ENCODE measurements around the gene MYBPC3. TPM values are rescaled to one million over a fixed set of nuclear protein-coding genes. Genes with fewer than 3 reads are reported as not detected.

Gene MYBPC3
- total RNA-seq, 4 donors from 2014 or later: 0.12 to 0.13 TPM; not detected in 2

DNA sequence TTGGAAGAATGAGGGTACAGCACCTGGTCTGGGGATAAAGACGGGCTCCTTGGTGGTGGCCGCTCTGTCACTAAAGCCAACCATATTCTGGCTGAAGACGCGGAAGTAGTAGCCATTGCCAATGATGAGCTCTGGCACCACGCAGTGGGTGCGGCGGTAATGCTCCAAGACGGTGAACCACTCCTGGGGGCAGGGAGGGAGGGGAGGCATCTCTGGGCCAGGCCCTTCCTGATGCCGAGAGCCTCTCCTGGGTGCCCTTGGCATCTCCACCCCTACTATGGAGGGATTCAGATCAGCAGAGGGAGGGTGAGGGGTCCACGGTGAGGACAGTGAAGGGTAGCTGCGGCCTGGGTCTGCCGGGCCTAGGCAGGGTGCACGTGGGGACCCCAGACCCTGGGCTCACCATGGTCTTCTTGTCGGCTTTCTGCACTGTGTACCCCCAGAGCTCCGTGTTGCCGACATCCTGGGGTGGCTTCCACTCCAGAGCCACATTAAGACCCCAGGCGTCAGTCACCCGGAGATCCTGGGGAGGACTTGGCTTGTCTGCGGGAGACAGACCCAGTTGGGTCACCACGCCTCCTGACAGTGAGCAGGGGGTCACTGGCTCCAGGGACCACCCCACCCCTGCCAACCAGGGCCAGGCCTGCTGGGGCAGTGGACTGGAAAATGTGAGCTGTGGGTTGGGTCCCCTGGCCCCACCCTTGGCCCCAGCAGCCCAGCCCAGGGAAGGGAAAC, 19.5 kb downstream of the MYBPC3 start:
- H3K4me1 ChIP-seq: peaks cover 0 to 23% (median 12%) of the 10 kb centered on the region in 3 donors
- 100% methylated on average over 2 of the region's 20 CpGs; no CpG with 5 or more reads in 1 of the 2 donors for WGBS, 2 donors (ENCODE audit: low coverage in 1 of 2)
- TF ChIP-seq POLR2AphosphoS5 (IDR thresholded peaks at IDR 0.05) (no peak), EP300 (IDR thresholded peaks at IDR 0.05) (no peak), POLR2A (IDR thresholded peaks at IDR 0.05) (no peak)
- TF ChIP-seq, protein P1, sequence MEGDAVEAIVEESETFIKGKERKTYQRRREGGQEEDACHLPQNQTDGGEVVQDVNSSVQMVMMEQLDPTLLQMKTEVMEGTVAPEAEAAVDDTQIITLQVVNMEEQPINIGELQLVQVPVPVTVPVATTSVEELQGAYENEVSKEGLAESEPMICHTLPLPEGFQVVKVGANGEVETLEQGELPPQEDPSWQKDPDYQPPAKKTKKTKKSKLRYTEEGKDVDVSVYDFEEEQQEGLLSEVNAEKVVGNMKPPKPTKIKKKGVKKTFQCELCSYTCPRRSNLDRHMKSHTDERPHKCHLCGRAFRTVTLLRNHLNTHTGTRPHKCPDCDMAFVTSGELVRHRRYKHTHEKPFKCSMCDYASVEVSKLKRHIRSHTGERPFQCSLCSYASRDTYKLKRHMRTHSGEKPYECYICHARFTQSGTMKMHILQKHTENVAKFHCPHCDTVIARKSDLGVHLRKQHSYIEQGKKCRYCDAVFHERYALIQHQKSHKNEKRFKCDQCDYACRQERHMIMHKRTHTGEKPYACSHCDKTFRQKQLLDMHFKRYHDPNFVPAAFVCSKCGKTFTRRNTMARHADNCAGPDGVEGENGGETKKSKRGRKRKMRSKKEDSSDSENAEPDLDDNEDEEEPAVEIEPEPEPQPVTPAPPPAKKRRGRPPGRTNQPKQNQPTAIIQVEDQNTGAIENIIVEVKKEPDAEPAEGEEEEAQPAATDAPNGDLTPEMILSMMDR (IDR thresholded peaks at IDR 0.05): no peak
- no peak overlapping the region for H3K4me3 ChIP-seq
- H3K27me3 ChIP-seq: no peaks in the 10 kb centered on the region
- H3K27ac ChIP-seq: no peak overlapping the region
- peaks cover 0 to 8% of the 10 kb centered on the region in 2 donors for H3K36me3 ChIP-seq
- no peak for ATAC-seq
- no peaks in the 10 kb centered on the region for H3K9me3 ChIP-seq

DNA sequence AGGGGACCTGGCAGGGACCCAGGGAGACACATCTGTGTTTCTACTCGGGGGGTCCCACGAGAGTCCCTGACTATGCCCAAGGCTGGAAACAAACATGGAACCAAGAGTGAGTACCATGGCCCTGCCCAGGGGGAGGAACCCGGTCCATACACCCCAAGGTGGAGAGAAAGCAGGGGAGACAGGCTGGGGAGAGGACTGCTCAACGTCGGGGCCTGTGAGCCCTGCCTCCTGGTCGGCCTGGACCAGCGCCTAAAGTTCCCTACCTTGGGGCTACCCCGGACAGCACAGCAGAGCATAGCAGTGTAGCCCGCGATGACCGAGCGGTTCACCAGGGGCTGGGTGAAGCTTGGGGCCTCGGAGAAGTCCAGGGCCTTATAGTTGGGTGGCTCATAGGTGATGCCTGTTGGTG, 20.2 kb downstream of the MYBPC3 start:
- H3K27ac ChIP-seq: no peak overlapping the region

DNA sequence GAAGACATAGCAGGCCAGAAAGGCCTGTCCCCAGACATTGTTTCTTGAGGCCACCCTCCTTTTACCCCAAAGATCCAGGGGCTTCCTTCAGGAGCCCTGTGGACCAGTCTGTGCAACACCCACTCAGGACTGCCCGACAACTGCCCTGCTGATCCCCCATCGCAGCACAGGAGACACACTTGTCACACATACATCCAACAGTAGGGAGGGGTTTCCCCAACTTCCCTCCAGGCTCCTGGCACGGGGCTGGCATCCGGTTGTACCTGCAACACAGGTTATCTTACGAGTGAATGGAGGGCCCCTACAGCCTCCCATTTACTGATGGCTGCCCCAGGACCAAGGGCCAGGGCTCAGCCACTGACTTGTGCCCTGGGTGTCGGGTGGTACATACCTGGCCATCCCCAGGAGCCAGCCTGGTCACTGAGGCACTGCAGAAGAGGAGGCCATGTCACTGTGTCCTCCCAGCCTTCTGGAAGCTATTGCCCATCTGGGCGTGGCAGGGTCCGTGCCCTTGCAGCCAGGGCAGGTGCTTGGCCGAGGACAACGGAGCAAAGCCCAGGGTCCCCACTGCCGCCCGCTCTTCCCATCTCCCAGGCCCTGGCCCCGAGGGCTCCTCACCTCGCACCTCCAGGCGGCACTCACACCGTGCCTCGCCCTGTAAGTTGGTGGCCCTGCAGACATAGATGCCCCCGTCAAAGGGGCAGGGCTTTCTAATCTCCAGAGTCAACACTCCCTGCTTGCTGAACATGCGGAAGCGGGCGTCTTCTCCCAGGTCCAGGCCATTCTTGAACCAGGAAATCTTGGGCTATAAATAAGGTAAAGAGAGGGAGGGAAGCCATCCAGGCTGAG, 20.8 kb downstream of the MYBPC3 start:
- no peak for ATAC-seq
- H3K27ac ChIP-seq: no peak overlapping the region
- WGBS, 2 donors (ENCODE audit: low coverage in 1 of 2): 73% methylated on average over 3 of the region's 21 CpGs; no CpG with 5 or more reads in 1 of the 2 donors
- peaks cover 0 to 8% of the 10 kb centered on the region in 2 donors for H3K36me3 ChIP-seq
- H3K4me3 ChIP-seq: no peak overlapping the region
- TF ChIP-seq EP300 (IDR thresholded peaks at IDR 0.05) (no peak), POLR2AphosphoS5 (IDR thresholded peaks at IDR 0.05) (no peak), POLR2A (IDR thresholded peaks at IDR 0.05) (no peak)
- TF ChIP-seq, protein P1 (IDR thresholded peaks at IDR 0.05): no peak
- H3K27me3 ChIP-seq: no peaks in the 10 kb centered on the region
- peaks cover 0 to 23% (median 12%) of the 10 kb centered on the region in 3 donors for H3K4me1 ChIP-seq
- H3K9me3 ChIP-seq: no peaks in the 10 kb centered on the region

More for the DNA sequence above, 20.2 kb downstream of the MYBPC3 start:
- TF ChIP-seq POLR2A (IDR thresholded peaks at IDR 0.05): no peak
- TF ChIP-seq, protein P1 (IDR thresholded peaks at IDR 0.05): no peak
- TF ChIP-seq EP300 (IDR thresholded peaks at IDR 0.05): no peak
- TF ChIP-seq POLR2AphosphoS5 (IDR thresholded peaks at IDR 0.05): no peak
- Histone ChIP-seq H3K27me3 (no peaks in the 10 kb centered on the region), H3K9me3 (no peaks in the 10 kb centered on the region), H3K36me3 (peaks cover 0 to 8% of the 10 kb centered on the region in 2 donors), H3K4me3 (no peak overlapping the region), H3K4me1 (peaks cover 0 to 23% (median 12%) of the 10 kb centered on the region in 3 donors)
- ATAC-seq: no peak
- 53 to 60% methylated on average over 2 to 3 of the region's 13 CpGs for WGBS, 2 donors (ENCODE audit: low coverage in 1 of 2)

DNA sequence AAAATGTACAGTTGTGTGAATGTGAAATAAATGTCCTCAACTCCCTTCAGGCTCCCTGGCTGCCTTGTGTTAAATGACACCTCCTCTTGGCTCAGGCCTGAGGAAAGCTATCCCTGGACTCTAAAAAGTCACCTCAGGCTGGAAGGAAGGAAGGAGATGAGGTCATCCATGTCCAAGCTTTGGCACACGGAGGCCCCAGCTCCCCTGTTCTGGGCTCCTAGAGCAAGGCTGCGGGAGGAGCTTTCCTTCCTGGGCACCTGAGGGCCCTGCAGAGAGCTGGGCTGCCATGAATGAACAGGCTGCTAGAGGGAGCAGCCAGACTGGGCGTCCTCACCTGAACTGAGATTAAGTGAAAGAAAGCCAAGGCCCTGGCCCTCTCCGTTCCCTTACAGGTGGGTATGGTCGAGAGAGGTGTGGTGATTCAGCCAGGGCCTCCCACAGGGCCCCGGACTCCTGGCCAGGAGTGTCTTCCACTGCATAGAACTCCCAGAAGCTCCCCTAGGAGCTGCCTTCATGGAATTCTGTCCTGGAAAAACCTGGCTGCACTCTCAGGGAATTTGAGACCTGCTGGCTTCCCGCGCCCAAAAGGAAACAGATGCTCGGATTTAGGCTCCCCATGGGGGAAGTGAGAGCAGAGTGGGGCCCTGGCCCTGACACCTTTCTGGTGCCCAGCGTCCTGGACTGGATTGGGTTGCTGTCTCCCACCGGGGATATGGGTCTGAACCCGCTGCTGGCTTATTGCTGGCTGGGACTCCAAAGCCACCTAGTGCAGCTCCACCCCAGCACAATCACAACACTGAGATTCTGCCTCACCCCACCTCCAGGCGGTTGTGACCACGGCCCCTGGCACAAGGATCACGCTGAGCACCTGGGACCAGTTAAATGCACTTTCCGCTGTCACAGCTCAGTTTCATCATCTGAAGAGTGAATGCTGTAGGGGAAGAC, 22.2 kb downstream of the MYBPC3 start:
- ATAC-seq: peak; percentile 54
- H3K36me3 ChIP-seq: peaks cover 0 to 8% of the 10 kb centered on the region in 2 donors
- H3K9me3 ChIP-seq: no peaks in the 10 kb centered on the region
- no peaks in the 10 kb centered on the region for H3K27me3 ChIP-seq
- H3K4me3 ChIP-seq: no peak overlapping the region
- peak overlapping the region in 3 of 4 donors; percentile 42 to 68 (median 60) for H3K27ac ChIP-seq
- WGBS, 2 donors (ENCODE audit: low coverage in 1 of 2): 0 to 83% methylated on average over 1 of the region's 16 CpGs
- H3K4me1 ChIP-seq: peaks cover 0 to 23% (median 12%) of the 10 kb centered on the region in 3 donors
- TF ChIP-seq, protein P1 (IDR thresholded peaks at IDR 0.05): no peak
- no peak for TF ChIP-seq POLR2A (IDR thresholded peaks at IDR 0.05)
- no peak for TF ChIP-seq EP300 (IDR thresholded peaks at IDR 0.05)
- no peak for TF ChIP-seq POLR2AphosphoS5 (IDR thresholded peaks at IDR 0.05)
